Astrocyte of the cerebellum (primary cell): ENCODE results near the gene FGFRL1.

Source experiments
- DNase-seq: peaks from one replicate; pipeline ENCODE4 v3.0.0-alpha.2; 2011; ENCODE audit warnings: low read depth
- H3K4me3 ChIP-seq: 2 replicates; pipeline ENCODE4 v1.5.1; 2011; ENCODE audit warnings: mild to moderate bottlenecking, low read depth, low read length, moderate library complexity
- CTCF ChIP-seq: IDR thresholded peaks from 2 replicates; pipeline ENCODE4 v1.5.1; 2012; ENCODE audit warnings: low read length, low read depth, moderate library complexity, mild to moderate bottlenecking; ENCODE audit errors: missing control alignments
- in situ Hi-C: cut with HindIII; loops from 2 replicates; pipeline ENCODE4 v1.10.0; 2017; ENCODE audit warnings: low sequenced_read_pairs

FGFRL1 gene

GRCh38 chr4:1004071-1004418, 7.4 kb upstream of the FGFRL1 start:
- DNase-seq: no peak
- no peak for TF ChIP-seq CTCF
- no peak overlapping the region for H3K4me3 ChIP-seq
- in situ Hi-C loops: no loop called here

GRCh38 chr4:1004557-1005485, 6.6 kb upstream of the FGFRL1 start:
- TF ChIP-seq CTCF: no peak
- in situ Hi-C loops: no loop called here
- DNase-seq: no peak
- no peak overlapping the region for H3K4me3 ChIP-seq

GRCh38 chr4:1006856-1007255, 4.6 kb upstream of the FGFRL1 start:
- no peak overlapping the region for H3K4me3 ChIP-seq
- DNase-seq: no peak
- in situ Hi-C loops: no loop called here
- TF ChIP-seq CTCF: no peak

GRCh38 chr4:1008840-1009541, 2.4 kb upstream of the FGFRL1 start:
- no peak for DNase-seq

GRCh38 chr4:1009542-1010394, 1.7 kb upstream of the FGFRL1 start:
- in situ Hi-C loops: no loop called here
- peak; percentile 13 for TF ChIP-seq CTCF
- H3K4me3 ChIP-seq: peak overlapping the region; percentile 51
- no peak for DNase-seq

More at GRCh38 chr4:1008840-1009541, 2.4 kb upstream of the FGFRL1 start:
- in situ Hi-C loops: no loop called here
- peak overlapping the region; percentile 51 for H3K4me3 ChIP-seq
- no peak for TF ChIP-seq CTCF

GRCh38 chr4:1010395-1011021, 918 bp upstream of the FGFRL1 start:
- in situ Hi-C loops: no loop called here
- no peak for DNase-seq

More at GRCh38 chr4:1010395-1011021, 918 bp upstream of the FGFRL1 start:
- H3K4me3 ChIP-seq: peak overlapping the region; percentile 39
- no peak for TF ChIP-seq CTCF
